ENCODE measurements around the gene PRR35. TPM values are rescaled to one million over a fixed set of nuclear protein-coding genes. Genes with fewer than 3 reads are reported as not detected.

Gene PRR35
- total RNA-seq, 1 experiment from 2014 or later: not detected

DNA sequence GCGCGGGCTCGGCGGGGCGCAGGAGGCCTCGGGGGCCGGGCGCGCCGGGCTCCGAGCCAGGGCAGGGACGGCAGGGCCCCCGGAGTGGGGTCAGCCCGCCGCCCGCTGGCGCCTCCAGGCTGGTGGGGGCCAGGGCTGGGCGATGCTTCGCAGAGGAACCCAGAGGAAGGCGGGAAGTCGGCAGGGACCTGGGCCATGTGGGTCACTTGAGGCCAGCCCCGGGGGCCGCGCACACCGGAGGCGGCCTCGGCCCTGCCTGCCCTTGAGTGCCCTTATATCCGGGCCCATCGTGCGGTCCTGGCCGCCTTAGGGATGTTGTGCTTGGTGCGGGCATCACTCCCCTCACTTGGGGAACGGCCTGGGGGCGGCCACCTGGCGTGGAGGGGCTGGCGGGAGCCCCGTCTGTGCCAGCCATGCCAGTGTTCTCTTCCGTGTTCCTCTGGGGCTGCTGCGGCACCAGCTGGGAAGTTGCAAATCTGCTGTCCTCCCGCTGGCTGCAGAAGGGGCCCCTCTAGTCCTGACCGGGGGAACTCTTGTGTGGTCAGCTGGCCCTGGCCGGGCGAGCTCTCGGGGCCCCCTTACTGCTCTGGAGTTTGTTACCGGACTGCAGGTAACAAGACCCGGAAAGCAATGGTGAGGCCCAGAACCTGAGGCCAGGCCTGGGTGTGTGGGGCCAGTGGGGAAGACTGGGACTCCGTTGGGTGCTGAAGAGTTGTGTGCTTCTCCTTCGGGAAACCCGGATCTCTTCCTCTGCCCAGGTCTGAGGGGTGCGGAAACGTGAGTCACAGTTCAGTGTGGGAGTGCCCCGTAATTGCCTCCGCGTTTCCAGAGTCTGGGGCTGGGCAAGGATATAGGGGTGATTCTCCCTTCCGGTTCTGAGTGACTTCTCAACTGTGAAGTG is 31.8 kb upstream of the PRR35 start:
- DNase-seq (ENCODE audit: low spot score): peak; percentile 24

DNA sequence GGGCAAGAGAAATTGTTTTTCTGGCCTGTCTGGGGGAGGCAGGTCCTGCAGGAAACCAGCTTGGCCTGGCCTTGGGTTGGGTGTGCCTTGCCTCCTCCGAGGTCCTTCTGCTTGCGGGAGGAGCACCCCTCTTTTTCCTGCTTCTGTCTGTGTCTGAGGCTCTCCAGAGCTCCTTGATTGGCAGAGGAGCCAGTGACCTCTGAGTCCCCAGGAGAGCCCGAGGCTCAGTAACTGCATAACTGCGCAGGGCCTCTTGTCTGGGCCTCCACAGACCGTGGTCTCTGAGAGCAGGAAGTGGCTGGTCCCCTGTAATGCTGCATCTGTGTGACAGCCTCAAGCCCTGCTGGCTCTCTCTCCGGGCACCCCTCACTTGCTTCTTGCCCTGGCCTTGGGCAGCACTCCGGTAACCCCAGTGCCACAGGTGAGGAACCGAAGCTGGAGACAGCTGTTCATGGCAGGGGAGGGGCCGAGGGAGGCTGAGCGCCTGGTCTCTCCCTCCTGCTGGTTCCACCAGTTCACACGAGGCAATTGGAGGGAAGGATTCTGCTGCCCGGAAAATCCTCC is 31.1 kb upstream of the PRR35 start:
- no peak for DNase-seq (ENCODE audit: low spot score)

DNA sequence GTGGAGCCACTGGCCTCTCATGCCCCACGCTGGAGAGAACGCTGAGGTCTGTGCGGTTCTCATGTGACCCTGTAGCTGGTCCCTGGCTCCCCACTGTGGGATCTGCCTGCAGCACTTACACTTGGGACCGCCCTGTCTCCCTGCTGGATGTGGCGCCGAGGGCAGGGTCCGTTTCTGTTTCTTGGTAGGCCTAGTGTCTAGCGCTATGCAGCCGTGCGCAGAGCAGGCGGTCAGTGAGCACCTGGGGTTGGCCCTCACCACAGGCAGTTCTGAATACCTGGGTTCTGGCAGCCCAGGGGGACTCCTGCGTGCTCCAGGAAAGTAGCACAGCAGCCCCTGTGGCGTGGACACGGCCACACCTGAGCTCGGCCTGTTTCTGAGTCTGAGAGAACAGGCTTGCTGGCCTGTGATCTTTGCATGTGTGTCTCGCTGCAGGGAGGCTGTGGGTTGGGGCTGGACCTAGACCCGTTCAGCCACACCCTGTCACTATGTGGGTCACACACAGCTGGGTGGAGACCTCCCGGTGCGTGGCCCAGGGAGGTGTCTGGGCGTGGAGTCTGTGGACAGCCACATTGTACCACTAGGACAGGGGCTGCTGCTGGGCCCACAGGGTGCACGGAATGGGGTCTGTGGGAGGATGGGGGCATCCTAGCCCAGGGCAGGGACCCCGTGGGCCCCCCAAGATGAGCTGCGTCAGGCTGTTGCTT is 29.9 kb upstream of the PRR35 start:
- DNase-seq (ENCODE audit: low spot score): no peak

DNA sequence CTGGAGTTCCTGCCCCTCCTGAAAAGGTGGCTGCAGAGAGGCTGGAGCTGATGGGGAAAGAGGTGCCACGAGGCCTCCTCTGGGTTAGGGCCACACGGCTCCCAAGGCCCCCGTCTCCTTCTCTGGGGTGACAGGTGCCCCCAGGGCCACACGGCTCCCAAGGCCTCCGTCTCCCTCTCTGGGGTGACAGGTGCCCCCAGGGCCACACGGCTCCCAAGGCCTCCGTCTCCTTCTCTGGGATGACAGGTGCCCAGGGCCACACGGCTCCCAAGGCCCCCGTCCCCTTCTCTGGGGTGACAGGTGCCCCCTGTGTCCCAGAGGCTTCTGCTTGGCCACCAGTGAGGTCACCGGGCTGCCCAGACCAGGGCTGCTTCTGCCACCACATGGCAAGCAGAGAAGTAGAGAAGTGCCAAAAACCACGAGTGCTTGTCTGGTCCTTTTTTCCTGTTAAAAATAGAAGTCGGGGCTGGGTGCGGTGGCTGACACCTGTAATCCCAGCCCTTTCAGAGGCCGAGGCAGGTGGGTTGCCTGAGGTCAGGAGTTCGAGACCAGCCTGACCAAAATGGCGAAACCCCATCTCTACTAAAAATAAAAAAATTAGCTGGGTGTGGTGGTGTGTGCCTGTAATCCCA is 28.6 kb upstream of the PRR35 start:
- no peak for DNase-seq (ENCODE audit: low spot score)

DNA sequence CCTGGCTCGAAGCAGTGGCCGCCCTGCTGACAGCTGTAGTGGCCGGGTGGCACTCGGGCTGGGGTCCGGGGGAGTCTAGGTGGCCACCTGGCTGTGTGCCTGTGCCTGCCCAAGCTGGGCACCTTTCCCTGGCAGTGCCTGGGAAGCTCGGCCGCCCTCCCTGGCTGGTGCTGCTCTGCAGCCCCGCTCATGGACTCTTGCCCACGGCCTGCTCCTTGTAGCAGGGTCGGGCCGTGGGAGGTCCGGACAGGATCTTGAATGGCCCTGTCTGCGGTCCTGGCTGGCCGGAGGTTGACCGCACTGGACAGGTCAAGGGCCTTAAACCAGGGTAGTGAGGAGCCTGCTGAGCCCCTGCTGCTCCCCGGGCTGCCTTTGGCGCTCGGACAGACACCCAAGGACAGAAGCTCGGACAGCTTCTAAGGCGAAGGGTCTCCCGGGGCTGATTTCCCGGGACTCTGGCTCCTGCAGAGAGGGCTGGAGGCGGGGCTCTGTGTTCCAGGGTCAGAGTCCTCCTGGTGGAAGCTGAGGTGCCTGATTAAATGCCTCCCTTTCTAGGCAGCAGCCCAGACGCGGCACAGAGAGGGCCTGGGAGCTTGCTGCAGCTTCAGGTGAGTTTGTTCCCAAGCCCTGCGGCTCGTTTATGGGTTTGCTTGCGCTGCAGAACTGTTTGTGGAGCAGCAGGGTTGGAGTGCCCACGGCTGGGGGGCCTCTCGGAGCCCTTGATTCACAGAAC is 26.6 kb upstream of the PRR35 start:
- no peak for DNase-seq (ENCODE audit: low spot score)

DNA sequence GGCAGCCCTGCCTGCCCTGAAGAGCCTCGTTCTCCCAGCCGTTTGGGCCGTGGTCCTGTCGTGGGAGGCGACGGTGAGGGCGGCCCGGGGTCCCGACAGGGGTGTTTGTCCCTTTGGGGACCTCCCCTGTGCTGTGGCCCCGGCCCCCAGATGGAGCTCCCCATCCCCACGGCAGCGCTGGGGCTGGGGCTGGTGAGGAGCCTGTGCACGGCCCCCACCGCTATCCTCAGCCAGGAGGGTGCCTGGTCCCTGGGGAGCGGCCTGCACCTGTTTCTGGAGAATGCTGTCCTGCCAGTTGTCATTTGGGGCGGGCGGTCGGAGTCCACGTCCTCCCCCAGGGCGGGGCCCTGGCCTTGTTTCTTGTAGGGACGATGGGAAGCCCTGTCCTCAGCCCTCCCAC is 26.1 kb upstream of the PRR35 start:
- no peak for DNase-seq (ENCODE audit: low spot score)

DNA sequence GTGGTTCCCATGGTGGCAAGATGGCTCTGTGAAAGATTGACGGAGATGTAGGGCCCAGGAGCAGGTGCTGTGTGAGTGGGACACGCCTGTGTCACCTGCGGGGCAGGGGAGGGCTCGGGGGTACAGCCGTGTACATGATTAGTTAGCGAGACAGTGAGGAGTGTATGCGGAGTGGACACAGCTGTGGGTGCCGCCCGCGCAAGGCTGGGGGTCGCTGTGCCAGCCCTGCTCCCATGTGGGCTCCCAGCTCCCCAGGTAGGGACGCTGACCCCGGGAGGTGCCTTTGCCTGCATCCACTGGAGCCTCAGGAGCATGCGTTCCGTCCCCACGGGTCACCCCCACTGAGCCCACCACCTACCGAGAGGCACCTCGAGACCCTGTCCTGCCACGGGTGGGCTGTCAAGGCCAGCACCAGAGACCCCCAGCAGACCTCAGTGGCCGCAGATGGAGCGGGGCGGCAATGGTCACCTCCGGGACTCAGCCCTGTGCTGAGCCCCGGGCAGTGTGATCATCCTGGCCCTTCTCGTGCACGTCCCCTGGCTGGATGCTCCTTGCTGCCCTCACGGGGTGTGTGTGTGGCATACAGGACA is 25.2 kb upstream of the PRR35 start:
- no peak for DNase-seq (ENCODE audit: low spot score)

DNA sequence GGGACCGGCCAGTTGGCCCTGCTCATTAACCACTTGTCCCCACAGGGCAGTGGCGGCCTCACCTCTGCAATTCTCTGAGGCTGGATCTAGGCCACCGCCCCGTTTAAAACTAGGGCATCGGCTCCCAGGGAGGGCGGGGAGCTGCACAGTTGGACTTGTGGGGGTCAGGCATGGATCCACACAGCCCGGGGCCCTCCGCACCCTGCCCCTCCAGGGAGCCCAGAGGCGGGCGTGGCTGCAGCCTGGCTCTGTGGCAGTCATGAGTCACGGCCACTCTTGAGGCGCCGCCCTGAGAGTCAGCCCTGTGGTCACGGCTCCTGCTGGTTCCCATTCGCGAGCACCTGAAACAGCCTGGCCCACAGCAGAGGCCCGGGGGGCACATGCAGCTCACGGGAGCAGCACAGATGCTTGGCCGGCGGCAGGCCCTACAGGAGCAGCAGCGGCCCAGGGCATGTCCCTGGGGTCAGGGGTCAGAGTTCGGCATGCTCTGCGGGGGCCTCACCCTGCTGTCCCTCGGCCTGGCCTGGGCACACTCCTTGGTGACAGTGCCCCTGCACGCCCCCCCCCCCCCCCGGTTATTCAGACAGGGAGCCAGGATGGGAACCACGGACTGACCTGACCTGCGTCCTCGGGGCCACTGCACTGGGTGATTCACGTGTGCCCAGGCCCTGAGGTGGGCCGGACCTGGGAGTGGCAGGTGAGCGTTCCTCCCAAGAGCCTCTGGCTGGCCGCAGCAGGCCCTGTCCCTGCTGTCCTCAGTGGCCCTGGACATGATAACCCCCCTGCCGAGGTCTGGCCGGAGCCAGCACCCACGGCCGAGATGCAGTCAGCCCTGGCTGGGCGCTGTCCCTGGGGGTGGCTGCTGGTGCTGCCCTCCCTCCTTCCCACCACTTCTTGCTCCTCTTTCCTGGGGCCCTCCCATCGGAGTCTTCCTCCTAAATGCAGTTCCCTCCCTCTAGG is 24.5 kb upstream of the PRR35 start:
- DNase-seq (ENCODE audit: low spot score): peak; percentile 60

DNA sequence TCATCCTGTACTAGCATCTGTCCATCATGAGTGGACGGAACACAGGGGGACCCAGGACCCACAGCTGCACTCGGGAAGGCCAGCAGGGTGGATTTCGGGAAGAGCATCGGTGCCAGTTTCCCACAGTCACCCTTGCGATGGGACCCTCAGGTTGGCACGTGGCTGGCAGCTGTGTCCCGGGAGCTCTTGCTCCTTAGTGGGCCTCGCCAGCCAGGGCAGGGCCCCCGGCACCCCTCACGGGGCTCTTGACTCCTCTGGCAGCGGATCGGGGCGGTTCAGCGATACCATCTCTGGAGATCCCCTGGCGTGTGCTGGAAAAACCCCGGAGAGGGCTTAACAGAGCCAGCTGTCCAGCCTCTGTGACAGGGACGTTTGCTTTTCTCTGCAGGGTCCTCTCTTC is 23.4 kb upstream of the PRR35 start:
- no peak for DNase-seq (ENCODE audit: low spot score)

DNA sequence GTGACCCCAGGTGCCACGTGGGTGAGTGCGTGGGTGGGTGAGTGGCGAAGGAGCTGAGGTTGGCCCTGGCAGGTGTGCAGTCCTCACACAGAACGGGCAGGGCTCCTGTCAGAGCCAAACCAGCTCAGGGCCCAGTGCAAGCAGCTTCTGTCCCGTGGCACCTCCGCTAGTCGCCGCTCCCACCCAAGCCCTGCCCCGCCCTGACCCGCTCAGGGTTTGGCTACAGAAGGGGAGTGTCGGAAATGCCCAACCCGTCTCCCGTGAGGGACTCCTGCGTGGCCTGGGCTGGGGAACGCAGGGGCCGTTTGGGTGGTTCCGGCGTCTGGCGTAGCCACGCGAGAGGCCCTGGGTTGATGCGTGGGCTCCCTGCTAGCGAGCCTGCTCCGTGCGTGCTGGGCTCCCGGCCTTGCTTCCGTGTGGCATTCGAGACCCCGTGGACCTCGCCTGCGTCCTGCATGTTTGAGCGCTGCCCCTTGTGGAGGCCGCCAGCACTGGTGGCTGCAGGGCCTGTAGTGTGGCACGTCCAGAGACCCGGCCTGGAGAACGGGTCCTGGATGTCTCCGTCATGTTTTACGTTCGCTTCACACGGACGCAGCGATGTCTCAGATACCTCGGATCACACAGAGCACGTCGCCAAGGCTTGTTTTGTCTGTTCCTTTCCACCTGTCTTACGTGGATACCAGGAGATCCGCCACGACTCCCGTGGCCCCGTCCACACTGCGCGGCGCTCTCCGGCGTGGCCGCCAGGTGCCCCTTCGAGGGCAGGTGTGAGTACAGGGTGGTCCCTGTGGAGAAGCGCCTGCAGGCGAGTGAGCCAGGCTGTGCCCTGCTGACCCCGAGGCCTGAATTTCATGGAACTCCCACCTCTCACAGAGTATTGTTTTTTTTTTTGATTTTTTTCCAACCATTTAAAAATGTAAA is 22.5 kb upstream of the PRR35 start:
- no peak for DNase-seq (ENCODE audit: low spot score)

DNA sequence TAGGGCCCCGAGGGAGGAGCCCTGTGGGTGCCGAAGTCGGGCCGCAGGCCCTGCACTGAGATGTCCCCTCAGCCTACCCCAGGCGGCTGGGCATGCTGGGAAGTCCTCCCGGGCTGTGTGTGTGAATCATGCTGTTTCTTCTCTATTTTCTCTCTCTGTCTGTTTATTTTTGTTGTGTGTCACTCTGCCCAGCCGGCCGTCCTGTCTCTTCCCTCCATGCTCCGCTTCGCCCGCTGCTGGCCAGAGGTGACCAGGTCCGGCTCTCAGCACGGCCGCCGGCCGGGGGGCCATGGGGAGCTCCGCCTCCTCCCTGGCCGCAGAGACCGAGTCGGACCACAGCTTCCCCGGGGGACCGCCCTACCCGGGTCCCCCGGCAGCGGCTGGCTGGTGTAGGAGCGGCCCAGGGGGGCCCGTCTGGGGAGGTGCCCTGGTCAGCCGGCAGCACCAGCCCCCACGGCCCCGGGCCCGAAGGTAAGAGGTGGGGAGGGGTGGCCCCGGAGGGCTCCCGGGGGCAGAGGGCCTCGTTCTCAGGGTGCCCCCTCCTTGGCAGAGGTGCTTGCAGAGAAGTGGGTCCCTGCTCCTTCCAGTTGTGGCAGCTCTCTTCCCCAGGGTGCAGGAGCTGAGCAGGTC is 20.2 kb upstream of the PRR35 start:
- DNase-seq (ENCODE audit: low spot score): no peak

DNA sequence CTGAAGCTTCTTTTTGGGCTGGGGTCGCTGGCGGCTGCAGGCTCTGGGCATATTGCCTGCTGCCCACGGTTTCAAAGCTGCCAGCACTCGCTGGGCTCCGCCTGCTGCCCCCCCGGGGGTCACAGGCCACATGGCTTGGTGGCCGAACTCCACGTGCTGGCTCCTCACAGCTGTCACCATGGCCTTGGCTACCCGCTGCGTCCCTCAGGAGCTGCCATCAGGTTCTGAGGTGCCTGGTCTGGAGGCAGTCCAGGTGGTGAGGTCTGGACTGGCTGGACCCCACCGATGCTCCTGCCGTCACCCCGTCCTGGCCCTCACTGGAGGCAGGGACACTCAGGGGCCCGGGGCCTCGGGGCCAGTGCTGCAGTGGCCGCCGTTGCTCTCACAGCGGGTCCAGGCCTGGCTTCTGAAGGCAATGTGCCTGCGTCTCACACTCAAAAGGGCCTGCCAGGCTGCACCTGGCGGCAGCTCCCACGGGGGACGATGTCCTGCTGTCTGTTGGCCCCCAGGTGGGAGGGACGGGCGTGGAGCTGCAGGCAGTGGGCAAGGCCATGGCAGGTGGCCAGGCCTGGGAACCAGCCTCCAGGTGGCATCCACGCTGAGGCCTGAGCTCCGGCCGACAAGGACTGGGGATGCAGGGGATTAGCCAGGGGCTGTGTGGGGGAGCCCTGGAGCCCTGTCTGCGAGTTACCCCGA is 19.4 kb upstream of the PRR35 start:
- no peak for DNase-seq (ENCODE audit: low spot score)

DNA sequence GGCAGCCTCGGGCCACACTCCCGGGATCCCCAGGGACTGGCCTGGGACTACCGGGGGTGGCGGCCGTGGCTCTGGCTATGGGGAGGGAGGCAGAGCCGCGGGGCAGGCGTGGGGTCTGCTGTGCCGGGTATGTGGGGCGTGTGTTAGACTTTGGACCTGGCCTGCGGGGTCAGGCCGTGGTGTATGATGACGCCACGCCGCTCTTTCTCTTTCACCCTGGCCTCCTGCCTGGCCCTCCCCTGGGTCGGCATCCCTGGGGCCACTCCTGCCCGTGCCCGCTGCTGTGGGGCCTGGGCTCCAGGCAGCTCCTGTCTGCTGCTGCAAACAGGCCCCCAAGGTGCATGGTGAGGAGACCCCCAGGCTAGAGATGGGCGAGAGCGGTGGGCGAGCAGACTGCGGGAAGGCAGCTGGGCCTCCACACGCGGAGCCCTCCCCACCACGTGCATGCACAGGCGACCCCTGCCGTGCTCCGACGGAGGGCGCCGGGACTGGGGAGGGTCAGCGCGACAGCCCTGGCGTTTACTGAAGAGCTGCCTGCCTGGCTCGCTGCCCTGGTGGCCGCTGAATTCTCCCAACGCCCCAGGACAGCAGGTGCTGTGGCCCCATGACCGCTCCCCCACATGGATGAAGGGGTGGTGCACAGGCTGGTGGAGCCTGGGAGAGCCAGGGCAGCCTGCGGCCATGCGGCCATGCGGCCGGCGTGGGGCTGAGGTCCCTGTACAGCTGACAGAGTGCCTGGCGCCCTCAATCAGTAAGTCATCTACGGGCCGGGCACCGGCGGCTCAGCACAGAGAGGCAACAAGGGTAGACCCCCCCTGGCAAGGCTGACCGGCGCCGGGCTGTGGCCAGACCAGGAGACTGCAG is 16.7 kb upstream of the PRR35 start:
- DNase-seq (ENCODE audit: low spot score): no peak

DNA sequence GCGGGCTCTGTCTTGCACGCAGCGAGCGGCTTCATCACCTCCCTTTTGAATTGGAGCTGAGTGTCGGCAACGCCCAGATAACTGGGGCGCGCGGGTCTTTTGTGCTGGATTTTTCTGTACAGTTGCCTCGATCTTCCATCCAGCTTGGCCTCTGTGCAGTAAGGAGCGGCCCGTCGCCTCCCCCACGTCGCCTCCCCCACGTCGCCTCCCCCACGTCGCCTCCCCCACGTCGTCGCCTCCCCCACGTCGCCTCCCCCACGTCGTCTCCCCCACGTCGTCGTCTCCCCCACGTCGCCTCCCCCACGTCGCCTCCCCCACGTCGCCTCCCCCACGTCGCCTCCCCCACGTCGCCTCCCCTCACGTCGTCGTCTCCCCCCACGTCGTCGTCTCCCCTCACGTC is 15.7 kb upstream of the PRR35 start:
- no peak for DNase-seq (ENCODE audit: low spot score)

DNA sequence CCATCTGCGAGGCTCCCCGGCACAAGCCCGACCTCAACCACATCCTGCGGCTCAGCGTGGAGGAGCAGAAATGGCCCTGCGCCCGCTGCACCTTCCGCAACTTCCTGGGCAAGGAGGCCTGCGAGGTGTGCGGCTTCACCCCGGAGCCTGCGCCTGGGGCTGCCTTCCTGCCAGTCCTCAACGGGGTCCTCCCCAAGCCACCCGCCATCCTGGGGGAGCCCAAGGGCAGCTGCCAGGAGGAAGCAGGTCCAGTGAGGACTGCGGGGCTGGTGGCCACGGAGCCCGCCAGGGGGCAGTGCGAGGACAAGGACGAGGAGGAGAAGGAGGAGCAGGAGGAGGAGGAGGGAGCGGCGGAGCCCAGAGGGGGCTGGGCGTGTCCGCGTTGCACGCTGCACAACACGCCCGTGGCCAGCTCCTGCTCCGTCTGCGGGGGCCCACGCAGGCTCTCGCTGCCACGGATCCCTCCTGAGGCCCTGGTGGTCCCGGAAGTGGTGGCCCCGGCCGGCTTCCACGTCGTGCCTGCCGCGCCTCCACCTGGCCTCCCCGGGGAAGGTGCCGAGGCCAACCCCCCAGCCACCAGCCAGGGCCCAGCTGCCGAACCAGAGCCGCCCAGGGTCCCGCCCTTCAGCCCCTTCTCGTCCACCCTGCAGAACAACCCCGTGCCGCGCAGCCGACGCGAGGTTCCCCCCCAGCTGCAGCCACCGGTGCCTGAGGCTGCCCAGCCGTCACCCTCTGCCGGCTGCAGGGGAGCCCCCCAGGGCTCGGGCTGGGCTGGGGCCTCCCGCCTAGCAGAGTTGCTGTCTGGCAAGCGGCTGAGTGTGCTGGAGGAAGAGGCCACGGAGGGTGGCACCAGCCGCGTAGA is 13.1 kb upstream of the PRR35 start:
- DNase-seq (ENCODE audit: low spot score): no peak

DNA sequence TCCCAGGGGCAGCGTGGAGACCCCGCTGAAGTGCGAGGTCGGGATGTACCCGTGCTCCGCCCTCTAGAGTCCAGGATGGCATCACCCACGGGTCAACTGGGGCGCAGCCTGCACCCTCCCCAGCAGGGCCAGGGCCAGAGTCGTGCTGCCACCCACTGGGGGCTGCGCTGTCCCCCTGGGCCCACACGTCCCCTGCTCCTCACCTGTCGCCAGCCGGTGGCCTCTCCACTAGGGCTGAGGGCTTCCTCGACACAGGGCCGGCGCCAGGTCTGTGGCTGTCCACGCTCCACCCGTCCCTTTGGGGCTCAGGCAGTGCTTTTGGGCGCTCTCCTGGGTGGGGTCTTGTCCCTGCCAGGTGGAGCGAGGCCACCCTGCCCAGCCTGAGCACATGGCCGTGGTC is 11.6 kb upstream of the PRR35 start:
- DNase-seq (ENCODE audit: low spot score): no peak
